AG09319 (cell line): ENCODE measurements around the gene CPXM1.
"Not testable (repeated sequence)": the region's sequence is repeated elsewhere in the genome, so short reads cannot be mapped to it uniquely, and the experiment has no call there.

Experiments
- DNase-seq: peaks from one replicate; pipeline ENCODE4 v3.0.0-alpha.2; 2010; ENCODE audit warnings: low read depth; ENCODE audit errors: extremely low read depth
- CTCF ChIP-seq: IDR thresholded peaks from 2 replicates; pipeline ENCODE4 v1.5.1; 2011; ENCODE audit warnings: low read depth, mild to moderate bottlenecking, inconsistent platforms, low read length, moderate library complexity

CPXM1 gene

DNA sequence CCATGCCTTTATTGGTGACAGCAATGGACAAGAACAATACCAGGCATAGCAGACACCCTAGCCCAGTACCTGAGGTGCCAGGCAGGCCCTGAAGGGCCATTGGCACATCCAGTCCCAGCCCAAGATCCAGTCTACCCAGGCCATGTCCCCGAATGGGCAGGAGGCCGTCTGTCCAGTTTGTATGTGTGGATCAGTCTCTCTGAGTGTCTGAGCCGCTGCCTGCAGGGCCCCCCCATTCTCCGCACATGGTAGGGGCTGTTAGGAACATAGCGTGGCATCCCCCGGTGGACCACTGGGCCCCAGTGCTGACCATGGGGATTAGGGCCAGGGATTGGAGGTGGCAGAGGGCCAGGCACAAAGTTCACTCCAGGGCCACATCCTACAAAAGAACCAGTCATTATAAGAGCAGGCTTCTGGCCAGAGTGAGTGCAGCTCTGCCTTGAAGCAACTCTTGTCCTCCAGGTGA lies 34.9 kb upstream of the CPXM1 start:
- no peak for TF ChIP-seq CTCF
- no peak for DNase-seq

DNA sequence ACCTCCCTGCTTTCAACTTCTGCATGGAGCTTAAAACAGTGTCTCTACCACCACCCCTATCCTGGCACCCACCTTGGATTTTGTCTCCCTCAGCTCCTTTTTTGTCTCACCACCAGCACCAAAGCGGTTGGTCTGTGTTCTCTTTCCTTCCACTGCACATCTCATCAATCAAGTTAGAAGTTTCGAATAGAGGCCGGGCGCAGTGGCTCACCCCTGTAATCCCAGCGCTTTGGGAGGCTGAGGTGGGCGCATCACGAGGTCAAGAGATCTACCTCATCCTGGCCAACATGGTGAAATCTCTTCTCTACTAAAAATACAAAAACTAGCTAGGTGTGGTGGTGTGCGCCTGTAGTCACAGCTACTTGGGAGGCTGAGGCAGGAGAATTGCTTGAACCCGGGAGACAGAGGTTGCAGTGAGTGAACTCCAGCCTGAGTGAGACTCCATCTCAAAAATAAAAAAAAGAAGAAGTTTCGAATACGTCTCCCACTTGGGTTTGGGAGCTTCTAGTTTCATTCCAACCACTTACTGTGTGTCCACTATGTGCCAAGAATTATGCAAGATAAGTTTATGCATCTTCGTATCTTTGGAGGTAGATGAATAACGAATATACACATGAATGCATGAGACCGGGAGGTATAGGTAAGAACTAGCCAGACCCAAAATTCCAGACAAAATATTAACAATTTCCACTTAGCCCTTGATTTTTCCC lies 34.1 kb upstream of the CPXM1 start:
- DNase-seq, result no peak
- no peak for TF ChIP-seq CTCF

GRCh38 chr20:2833761-2834160 lies 33.3 kb upstream of the CPXM1 start:
- no peak for TF ChIP-seq CTCF
- DNase-seq, result no peak

- not testable (repeated sequence) for DNase-seq
Observed at GRCh38 chr20:2831206-2831605, 30.8 kb upstream of the CPXM1 start.

- TF ChIP-seq CTCF, result no peak
Observed at GRCh38 chr20:2829376-2829775, 28.9 kb upstream of the CPXM1 start.

DNA sequence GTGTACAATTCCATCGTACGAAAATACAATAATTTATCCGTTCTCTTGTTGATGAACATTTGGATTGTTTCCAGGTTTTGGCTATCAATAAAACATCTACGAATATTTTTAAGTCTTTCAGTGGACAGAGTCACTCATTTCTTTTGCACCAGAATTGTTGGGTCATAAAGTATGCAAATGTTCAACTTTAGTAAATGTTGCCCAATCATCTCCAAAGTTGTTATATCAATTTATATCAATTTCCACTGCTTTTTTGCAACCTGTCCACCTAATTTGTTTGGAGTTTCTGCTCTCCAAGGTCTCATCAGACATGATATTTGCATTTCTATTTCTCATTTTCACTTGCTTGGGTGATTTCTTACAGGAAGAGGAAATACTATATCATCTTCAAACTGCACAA lies 26.2 kb upstream of the CPXM1 start:
- no peak for TF ChIP-seq CTCF
- no peak for DNase-seq

More at GRCh38 chr20:2829376-2829775, 28.9 kb upstream of the CPXM1 start:
- DNase-seq, result no peak

DNA sequence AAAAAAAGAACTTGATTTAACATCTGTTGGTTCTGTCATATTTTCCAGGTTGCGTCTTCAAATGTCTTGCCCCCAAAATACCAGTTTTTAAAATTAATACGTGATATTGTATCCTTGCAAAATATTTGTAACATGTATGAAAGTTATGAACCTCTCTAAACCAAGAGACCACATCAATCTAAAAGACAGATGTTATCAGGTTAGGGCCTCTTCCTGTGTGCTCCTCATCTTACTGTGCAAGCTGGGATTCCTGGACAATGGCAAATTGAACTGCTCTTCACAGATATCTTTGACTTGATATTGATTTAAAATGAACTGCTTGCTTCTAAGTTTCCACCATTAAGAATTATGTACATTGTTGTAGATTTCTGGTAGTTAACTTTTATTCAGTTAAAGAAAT lies 25.3 kb upstream of the CPXM1 start:
- no peak for TF ChIP-seq CTCF
- no peak for DNase-seq

GRCh38 chr20:2822073-2822472 lies 21.6 kb upstream of the CPXM1 start:
- DNase-seq, result no peak
- TF ChIP-seq CTCF, result no peak
